HG02763 (cell line): ENCODE data around the gene IER5.
A peak's percentile ranks its signal among the peaks of the same experiment; 100 is the strongest.
"Not testable (repeated sequence)": the region's sequence is repeated elsewhere in the genome, so short reads cannot be mapped to it uniquely, and the experiment has no call there.

Source experiments
- ATAC-seq: cut with Tn5 transposase; IDR thresholded peaks from one replicate; pipeline ENCODE4 v1.9.1; 2021; ENCODE audit warnings: mild to moderate bottlenecking, moderate library complexity; ENCODE audit not compliant: unreplicated experiment

Gene IER5

GRCh38 chr1:181113059-181113641 lies 24.6 kb downstream of the IER5 start:
- ATAC-seq = no peak

- no peak for ATAC-seq
These were observed 26.3 kb downstream of the IER5 start for GRCh38 chr1:181114574-181115367.

GRCh38 chr1:181115368-181115684 lies 26.8 kb downstream of the IER5 start:
- ATAC-seq = no peak

GRCh38 chr1:181115971-181116370 lies 27.5 kb downstream of the IER5 start:
- ATAC-seq = not testable (repeated sequence)

DNA sequence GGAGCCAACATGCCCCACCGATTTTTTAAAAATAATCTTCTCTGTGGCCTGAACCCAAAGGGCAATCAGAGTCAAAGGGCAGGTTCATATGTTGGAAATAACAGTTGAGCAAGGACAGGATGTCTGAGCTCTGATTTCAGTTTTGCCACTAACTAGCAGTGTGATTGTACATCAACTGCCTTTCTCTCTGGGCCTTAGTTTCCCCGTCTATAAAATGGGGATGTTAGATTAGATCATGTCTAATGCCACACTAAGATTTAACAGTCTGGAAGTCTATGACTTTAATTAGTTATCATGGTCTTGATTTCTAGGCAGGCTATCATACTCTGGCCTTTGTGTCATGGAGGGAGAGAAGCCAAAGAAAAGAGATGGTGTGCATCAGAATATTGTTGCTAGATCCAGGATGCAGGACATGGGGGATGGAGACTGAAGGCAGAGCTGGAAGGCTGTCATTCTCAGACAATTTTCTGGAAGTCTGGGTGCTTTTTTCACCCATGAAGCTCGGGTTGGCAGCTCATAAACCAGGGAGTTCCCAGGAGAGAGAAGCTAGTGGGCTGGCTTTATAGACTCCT lies 28.4 kb downstream of the IER5 start:
- ATAC-seq = no peak

- no peak for ATAC-seq
These were observed 29.3 kb downstream of the IER5 start for GRCh38 chr1:181117648-181118449.

GRCh38 chr1:181119093-181119989 lies 30.8 kb downstream of the IER5 start:
- no peak for ATAC-seq

GRCh38 chr1:181120924-181121323 lies 32.4 kb downstream of the IER5 start:
- no peak for ATAC-seq

GRCh38 chr1:181121498-181121897 lies 33.0 kb downstream of the IER5 start:
- ATAC-seq = no peak

DNA sequence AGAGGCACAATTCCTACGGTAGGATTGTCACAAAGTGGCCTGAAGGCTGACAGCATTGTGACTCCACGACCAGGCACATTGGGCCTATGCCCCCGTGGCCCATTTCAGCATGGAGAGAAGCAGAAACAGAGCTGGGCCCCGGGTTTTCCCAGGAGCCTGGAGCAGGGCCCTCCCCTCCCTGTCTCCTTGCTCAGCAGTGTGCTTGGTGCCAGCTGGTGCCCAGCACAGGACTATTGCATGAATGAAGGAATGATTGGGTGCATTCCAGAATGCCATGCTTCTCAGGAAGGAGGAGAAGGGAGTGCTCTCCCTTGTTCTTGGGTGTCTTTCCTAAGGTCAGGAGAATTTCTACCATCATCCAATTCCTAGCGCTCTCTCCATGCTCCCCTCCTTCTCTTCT lies 33.7 kb downstream of the IER5 start:
- ATAC-seq = no peak

GRCh38 chr1:181123173-181123572 lies 34.7 kb downstream of the IER5 start:
- ATAC-seq = no peak

DNA sequence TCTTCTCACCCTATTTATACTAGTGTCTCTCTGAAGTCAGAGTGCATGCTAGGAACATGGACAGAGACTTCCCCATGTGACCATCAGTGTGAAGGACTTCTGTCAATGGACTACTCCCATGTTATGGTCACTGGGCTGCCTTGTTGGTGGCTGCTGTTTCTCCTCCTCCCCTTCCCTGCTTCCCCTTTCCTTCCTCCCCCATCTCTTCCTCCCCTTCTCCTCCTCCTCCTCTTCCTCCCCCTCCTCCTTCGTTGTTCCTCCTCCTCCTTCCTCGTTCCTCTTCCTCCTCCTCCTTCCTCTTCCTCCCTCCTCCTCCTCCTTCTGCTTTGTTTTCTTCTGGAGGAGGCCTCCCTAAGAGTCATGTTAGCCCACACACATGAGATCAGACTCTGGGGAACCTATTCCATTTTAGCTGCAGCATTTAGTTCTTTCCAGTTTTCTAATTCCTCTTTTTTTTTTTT lies 35.8 kb downstream of the IER5 start:
- no peak for ATAC-seq

GRCh38 chr1:181126289-181126688 lies 37.8 kb downstream of the IER5 start:
- no peak for ATAC-seq

GRCh38 chr1:181126871-181127587 lies 38.5 kb downstream of the IER5 start:
- no peak for ATAC-seq

DNA sequence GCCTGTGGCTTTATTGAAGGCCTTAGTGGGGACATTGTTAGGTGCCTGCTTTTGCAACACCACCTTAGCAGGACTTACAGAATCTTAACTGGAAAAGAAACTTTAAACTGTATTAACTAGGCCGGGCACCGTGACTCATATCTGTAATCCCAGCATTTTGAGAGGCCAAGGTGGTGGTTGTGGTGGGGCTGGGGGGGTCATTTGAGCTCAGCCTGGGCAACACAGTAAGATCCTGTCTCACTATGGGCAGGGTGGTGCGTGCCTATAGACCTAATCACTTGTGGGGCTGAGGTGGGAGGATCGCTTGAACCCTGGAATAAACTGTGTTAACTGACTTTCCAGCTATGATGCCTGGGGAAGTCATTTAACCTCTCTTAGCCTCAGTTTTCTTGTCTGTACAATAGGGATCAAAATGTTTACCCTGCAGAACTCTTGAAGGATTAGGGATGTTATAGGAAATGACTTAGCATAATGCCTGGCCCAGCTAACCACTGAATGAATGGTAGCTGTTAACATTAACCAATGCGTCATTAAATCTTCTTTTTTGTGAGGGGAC lies 39.5 kb downstream of the IER5 start:
- no peak for ATAC-seq

GRCh38 chr1:181128592-181129497 lies 40.3 kb downstream of the IER5 start:
- ATAC-seq = peak; percentile 48

DNA sequence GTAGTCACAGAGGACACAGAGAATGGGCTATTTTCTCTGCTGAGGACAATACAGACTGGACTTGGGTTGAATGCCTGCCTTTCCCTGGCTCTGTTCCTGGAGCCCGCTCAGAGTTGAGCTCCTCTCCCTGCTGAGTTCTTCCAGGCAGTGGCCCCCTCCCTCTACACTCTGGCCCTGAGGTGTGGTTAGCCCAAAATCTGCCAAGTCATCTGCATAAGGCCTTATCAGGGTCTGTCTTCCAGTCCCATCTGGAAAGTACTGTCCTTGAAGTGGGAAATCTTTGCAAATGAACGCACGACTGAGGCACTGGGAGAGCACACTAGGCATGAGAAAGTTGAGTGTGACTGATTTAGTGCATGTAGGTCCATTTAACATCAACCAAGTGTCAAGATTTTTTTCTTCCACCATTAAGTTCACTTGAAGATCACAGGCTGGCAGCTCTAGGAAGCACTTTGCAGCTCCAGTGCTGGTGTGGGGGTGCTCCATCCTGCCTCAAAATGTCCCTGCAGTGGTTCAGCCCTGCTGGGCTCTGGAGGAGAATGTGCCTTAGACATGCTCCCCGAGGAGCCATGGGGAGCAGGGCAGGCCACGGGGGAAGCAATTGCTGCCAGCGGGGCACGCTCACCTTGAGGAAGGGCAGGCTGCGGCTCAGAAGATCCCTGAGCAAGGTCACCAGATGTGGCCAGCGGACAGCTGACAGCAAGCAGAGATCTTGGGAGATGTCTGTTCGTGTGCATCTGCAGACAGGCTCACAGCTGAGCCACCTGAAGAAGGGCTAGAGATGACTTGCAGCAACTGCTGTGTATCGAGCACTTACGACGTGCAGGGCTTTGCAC lies 41.5 kb downstream of the IER5 start:
- ATAC-seq = no peak
